ENCODE measurements around the gene UBE2D4.

Gene UBE2D4

GRCh38 chr7:43931346-43931745 lies 5.1 kb downstream of the UBE2D4 start:
- Histone ChIP-seq H3K36me3 (no peaks in the 10 kb centered on the region), H3K27ac (no peak overlapping the region), H3K4me1 (peaks cover 0 to 7% (median 0%) of the 10 kb centered on the region in 4 donors), H3K9me3 (no peaks in the 10 kb centered on the region), H3K4me3 (no peak overlapping the region), H3K27me3 (no peaks in the 10 kb centered on the region)
- intact Hi-C loops (cut with DNase I; ENCODE audit: low total_unique reads), result no loop called here
- no peak for DNase-seq
- TF ChIP-seq CTCF (IDR thresholded peaks at IDR 0.05), result no peak

- DNase-seq, result no peak
- H3K9me3 ChIP-seq, result no peaks in the 10 kb centered on the region
- intact Hi-C loops (cut with DNase I; ENCODE audit: low total_unique reads), result no loop called here
- H3K27me3 ChIP-seq, result no peaks in the 10 kb centered on the region
- no peak overlapping the region for H3K4me3 ChIP-seq
- no peaks in the 10 kb centered on the region for H3K4me1 ChIP-seq
- peaks cover 0 to 5% (median 0%) of the 10 kb centered on the region in 3 donors for H3K36me3 ChIP-seq
- H3K27ac ChIP-seq, result no peak overlapping the region
- TF ChIP-seq CTCF (IDR thresholded peaks at IDR 0.05), result no peak
These were observed 7.8 kb downstream of the UBE2D4 start for GRCh38 chr7:43933902-43934560.

- H3K4me1 ChIP-seq, result no peaks in the 10 kb centered on the region
- no peak overlapping the region for H3K27ac ChIP-seq
- peaks cover 0 to 6% (median 0%) of the 10 kb centered on the region in 3 donors for H3K36me3 ChIP-seq
- no peak for TF ChIP-seq CTCF (IDR thresholded peaks at IDR 0.05)
- H3K4me3 ChIP-seq, result no peak overlapping the region
- H3K27me3 ChIP-seq, result no peaks in the 10 kb centered on the region
- H3K9me3 ChIP-seq, result no peaks in the 10 kb centered on the region
- DNase-seq, result no peak
- intact Hi-C loops (cut with DNase I; ENCODE audit: low total_unique reads), result no loop called here
These were observed 11.2 kb downstream of the UBE2D4 start for GRCh38 chr7:43937444-43937843.

GRCh38 chr7:43938892-43939482 lies 12.8 kb downstream of the UBE2D4 start:
- intact Hi-C loops (cut with DNase I; ENCODE audit: low total_unique reads), result no loop called here
- no peak for TF ChIP-seq CTCF (IDR thresholded peaks at IDR 0.05)
- H3K27me3 ChIP-seq, result no peaks in the 10 kb centered on the region
- no peak overlapping the region for H3K27ac ChIP-seq
- H3K4me1 ChIP-seq, result no peaks in the 10 kb centered on the region
- no peak overlapping the region for H3K4me3 ChIP-seq
- no peak for DNase-seq
- peaks cover 0 to 11% (median 9%) of the 10 kb centered on the region in 3 donors for H3K36me3 ChIP-seq
- H3K9me3 ChIP-seq, result no peaks in the 10 kb centered on the region

- H3K27ac ChIP-seq, result no peak overlapping the region
- no peaks in the 10 kb centered on the region for H3K27me3 ChIP-seq
- TF ChIP-seq CTCF (IDR thresholded peaks at IDR 0.05), result no peak
- H3K9me3 ChIP-seq, result no peaks in the 10 kb centered on the region
- intact Hi-C loops (cut with DNase I; ENCODE audit: low total_unique reads), result no loop called here
- DNase-seq, result no peak
- no peak overlapping the region for H3K4me3 ChIP-seq
- no peaks in the 10 kb centered on the region for H3K4me1 ChIP-seq
- peaks cover 7 to 29% (median 21%) of the 10 kb centered on the region in 3 donors for H3K36me3 ChIP-seq
These were observed 16.0 kb downstream of the UBE2D4 start for GRCh38 chr7:43942250-43942649.
